NOMO-1 treated with DMSO at 0.1 percent for 48 hours (cell line): ENCODE measurements around the gene TRMT44.
"Not testable (repeated sequence)": the region's sequence is repeated elsewhere in the genome, so short reads cannot be mapped to it uniquely, and the experiment has no call there.

Experiments
- DNase-seq: peaks from one replicate; lab custom pipeline; 2025; ENCODE audit not compliant: unreplicated experiment; lab: John Stamatoyannopoulos, UW

TRMT44 gene

DNA sequence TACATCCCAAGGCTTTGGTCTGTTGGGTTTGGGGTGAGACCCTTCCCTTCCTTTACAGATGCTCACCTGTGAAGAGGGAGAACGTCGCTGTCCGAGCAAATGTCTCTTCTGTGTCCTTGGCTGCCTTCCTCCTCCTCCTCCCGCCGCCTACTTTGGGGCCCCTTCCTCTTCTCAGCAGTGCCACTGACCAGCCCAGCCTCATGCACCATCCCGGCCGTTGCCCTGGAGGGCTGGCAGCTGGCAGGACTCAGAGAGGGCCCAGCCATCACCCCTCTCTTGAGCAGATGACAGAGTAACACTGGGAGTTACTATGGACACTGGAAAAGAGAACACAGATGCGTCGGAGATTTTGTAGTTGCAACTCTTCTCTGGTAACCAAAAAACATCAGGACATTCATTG is 68.2 kb downstream of the TRMT44 start:
- DNase-seq: no peak

- no peak for DNase-seq
Measured at GRCh38 chr4:8509311-8509950, 68.9 kb downstream of the TRMT44 start.

- no peak for DNase-seq
Measured at GRCh38 chr4:8510191-8510590, 69.6 kb downstream of the TRMT44 start.

DNA sequence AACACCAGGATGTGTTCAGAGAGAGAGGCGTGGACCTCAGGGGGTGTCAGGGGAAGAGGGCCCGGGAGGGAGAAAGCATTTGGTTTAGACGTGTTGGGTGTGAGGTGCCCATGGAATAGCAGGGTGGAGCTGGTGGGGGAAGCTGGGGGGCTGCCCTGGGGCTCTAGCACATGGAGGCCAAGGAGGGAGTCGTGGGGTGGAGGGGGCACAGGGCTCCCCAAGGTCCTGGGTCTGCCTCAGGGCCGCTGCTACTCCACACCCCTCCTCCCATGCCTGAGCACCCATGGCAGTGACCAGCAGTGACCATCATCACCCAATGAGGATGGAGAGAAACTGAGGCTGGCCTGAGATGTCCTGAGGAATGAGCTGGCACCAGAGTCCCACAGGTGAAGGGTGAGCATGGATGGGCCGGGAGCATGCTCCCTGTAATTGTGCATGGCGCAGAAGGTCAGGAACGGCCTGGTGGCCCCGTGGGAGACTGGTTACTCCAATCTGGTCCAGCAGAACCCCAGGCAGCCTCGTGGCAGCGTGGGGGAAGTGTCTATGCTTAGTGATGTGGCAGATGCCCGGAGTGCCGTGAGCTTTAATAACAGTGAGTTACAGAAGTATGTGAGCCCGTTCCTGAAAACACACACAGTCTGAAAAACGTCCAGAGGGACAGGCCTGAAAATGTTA is 70.2 kb downstream of the TRMT44 start:
- DNase-seq: no peak

DNA sequence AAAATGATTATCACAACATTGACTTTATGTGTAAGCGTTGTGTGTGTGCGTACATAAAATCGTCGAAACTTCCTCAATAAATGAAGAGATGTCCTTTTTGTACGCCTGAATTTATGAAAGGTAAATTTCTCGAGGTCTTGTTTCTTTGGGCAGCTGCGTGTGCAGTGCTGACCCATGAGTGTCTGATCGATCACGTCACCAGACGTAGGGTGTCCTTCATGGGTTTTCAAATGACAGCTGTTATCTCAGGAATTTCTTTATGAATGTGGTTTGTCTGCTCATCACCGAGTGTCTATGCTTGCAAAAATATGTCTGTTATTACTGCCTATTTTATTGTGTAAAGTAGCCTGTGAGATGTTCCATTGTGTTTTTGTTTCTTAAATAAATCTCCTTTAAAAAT is 71.9 kb downstream of the TRMT44 start:
- DNase-seq: no peak

- DNase-seq: not testable (repeated sequence)
Measured at GRCh38 chr4:8513080-8513479, 72.5 kb downstream of the TRMT44 start.

- no peak for DNase-seq
Measured at GRCh38 chr4:8513931-8514330, 73.4 kb downstream of the TRMT44 start.

- no peak for DNase-seq
Measured at GRCh38 chr4:8514391-8514790, 73.8 kb downstream of the TRMT44 start.

DNA sequence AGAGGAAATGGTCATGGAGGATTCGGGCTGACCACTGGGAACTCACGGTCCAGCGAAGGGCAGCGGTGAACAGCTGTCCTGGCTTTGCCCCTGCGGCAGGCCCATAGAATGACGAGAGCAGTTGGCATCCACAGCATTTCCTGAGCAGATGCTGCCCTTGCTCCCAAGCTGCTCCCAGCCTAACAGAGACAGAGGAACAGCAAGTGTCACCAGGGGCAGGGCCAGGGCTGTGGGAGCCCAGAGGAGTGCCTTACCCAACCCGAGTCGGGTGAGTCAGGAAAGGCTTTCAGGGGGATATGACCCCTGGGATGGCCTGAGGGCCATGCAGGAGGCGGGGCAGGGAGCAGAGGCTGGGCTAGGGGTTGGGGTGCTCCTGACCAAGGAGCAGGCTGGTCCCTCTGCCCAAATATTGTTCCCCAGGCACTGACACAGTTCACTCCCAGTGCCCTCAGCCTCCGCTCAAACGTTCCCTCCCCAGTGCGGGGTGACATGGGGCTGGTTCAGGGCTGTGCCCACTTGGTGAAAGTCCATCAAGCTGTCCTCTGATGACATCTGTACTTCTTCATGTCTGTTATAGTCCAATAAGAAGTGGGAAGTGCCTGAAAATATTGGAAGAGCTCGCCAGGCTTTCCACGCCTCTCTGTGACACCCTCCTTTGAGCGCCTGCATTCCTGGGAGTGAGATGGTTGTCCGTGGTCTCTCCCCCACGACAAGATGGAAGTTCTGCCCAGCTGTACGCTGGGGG is 74.9 kb downstream of the TRMT44 start:
- no peak for DNase-seq

DNA sequence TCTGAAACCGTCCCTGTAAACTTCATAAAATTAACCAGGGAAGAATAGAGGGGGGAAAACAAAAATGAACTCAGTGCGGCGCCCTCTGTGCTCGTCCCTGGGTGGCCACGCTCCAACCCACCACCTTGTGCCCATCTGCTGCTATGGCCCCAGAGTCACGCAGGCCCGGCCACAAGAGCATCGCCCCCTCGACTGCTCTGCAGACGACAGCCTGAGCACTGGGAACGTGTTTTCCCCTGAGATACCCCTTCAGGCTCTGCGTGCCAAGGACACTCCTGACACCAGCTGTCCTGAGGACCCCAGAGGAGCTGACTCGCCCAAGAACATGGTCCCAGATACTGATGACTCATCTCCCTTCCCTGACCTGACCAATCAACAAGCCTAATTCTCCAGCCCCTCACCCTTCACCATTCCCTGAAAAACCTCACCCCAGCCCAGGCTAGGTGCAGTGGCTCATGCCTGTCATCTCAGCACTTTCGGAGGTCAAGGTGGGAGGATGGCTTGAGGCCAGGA is 75.5 kb downstream of the TRMT44 start:
- no peak for DNase-seq

GRCh38 chr4:8516996-8517550 is 76.5 kb downstream of the TRMT44 start:
- DNase-seq: no peak

DNA sequence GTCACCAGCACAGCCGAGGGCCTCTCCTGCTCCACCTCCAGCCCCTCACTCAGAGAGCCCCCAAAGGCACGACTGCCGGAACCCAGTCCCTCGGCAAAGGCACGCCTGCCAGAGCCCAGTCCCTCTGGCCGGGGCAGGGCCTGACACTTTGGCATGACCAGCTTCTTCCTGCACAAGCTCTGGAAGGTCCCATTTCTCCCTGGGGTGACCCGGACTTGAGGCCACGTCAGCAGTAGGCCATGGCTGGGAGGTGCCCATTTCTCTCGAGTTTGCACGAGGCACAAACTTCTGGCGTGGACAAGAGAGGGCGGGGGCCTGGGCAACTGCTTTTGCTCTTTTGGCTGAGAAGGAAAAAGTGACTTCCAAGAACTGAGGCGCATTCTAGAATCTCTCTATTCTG is 77.4 kb downstream of the TRMT44 start:
- no peak for DNase-seq

- DNase-seq: no peak
Measured at GRCh38 chr4:8522160-8523120, 81.9 kb downstream of the TRMT44 start.

- DNase-seq: no peak
Measured at GRCh38 chr4:8523175-8523574, 82.6 kb downstream of the TRMT44 start.

- no peak for DNase-seq
Measured at GRCh38 chr4:8523766-8524165, 83.2 kb downstream of the TRMT44 start.

DNA sequence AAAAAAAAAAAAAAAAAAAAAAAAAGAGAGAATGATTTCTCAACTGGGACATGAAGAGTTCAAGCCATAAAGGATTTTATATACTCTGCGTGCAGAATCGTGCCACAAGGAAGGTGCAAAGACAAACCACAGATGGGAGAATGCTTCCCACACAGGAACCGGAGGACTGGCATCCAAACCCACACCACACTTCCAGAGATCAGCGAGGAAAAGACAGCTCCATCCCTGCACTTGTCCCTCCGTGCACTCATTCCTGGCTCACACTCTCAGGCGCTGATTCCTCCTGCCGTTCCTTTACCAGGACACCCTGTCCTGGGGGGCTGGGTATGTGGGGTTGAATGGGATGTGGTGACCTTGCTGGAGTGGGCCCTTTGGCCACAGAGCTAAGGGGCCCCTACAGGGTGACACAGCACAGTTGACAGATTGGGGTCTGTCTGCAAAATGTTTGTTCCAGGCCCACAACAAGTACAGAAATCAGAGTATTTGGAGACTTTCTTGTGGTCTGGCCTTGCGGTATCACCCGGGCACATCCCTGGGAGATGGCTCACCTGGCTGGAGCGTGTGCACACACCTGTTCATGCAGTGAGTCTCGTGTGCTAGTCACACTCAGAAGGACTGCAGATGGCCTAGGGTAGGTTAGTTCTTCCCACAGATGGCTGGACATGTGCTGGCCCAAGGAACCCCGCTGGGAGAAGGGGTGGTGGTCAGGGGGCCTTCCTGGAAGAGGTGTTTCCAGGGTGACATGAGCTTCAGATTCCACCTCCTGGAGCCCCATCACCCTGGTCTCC is 84.2 kb downstream of the TRMT44 start:
- DNase-seq: no peak

- DNase-seq: no peak
Measured at GRCh38 chr4:8525383-8526120, 85.0 kb downstream of the TRMT44 start.
